Fibroblast of lung (primary cell): Measurements from ENCODE around the gene AQP5. TPM values are rescaled to one million over a fixed set of nuclear protein-coding genes. Genes with fewer than 3 reads are reported as not detected.

Experiments used
- DNase-seq, 2 donors: peaks; one replicate each; pipeline versions ENCODE4 v3.0.0 to v3.0.0-alpha.2; 2010; ENCODE audit warnings: low read depth in 2 of 2
- H2AFZ ChIP-seq: 2 replicates; pipeline ENCODE4 v1.5.1; 2012; ENCODE audit warnings: low read length, control low read depth, inconsistent platforms
- H3K27ac ChIP-seq: 2 replicates; pipeline ENCODE4 v1.5.1; 2011; ENCODE audit warnings: low read length, control low read depth; ENCODE audit not compliant: insufficient read depth
- H3K27me3 ChIP-seq: 2 replicates; pipeline ENCODE4 v1.5.1; 2011; ENCODE audit warnings: mild to moderate bottlenecking, low read length; ENCODE audit not compliant: control insufficient read depth, insufficient read depth
- H3K36me3 ChIP-seq: 2 replicates; pipeline ENCODE4 v1.5.1; 2011; ENCODE audit warnings: low read length; ENCODE audit not compliant: control insufficient read depth, insufficient read depth
- H3K4me1 ChIP-seq: 2 replicates; pipeline ENCODE4 v1.5.1; 2011; ENCODE audit warnings: low read length; ENCODE audit not compliant: control insufficient read depth, insufficient read depth; ENCODE audit errors: extremely low read depth
- H3K4me2 ChIP-seq: 2 replicates; pipeline ENCODE4 v1.5.1; 2011; ENCODE audit warnings: low read length, control low read depth; ENCODE audit not compliant: insufficient read depth; ENCODE audit errors: extremely low read depth
- H3K4me3 ChIP-seq, 4 experiments: fragments of 200-600 bp in 1 of 4; sonication (generic) in 1 of 4; replicated peaks in 1 of 4; 2 replicates each; pipeline ENCODE4 v1.5.1; 2011 to 2016; ENCODE audit warnings: low read length in 4 of 4, low read depth in 3 of 4, mild to moderate bottlenecking in 3 of 4, control low read depth in 2 of 4, inconsistent platforms in 1 of 4, mixed read lengths in 1 of 4; ENCODE audit not compliant: insufficient read depth in 1 of 4; ENCODE audit errors: control extremely low read depth in 1 of 4
- H3K79me2 ChIP-seq: 2 replicates; pipeline ENCODE4 v1.5.1; 2012; ENCODE audit warnings: mild to moderate bottlenecking, low read length, inconsistent platforms; ENCODE audit not compliant: control insufficient read depth, insufficient read depth
- H3K9ac ChIP-seq: 2 replicates; pipeline ENCODE4 v1.5.1; 2011; ENCODE audit warnings: mild to moderate bottlenecking, low read length, control low read depth; ENCODE audit not compliant: insufficient read depth
- H3K9me3 ChIP-seq: 2 replicates; pipeline ENCODE4 v1.5.1; 2012; ENCODE audit warnings: low read depth, low read length; ENCODE audit not compliant: control insufficient read depth, insufficient read depth
- H4K20me1 ChIP-seq: 2 replicates; pipeline ENCODE4 v1.5.1; 2011; ENCODE audit warnings: low read length; ENCODE audit not compliant: control insufficient read depth, insufficient read depth; ENCODE audit errors: extremely low read depth
- EZH2 ChIP-seq: IDR thresholded peaks from 2 replicates; pipeline ENCODE4 v1.5.1; 2012; ENCODE audit warnings: low read length, control low read depth, mild to moderate bottlenecking; ENCODE audit errors: missing control alignments
- polyA plus RNA-seq, 2 donors: library from polyadenylated mRNA; depleted of rRNA in 1 of 2; stranded (reverse) in 1 of 2; unstranded in 1 of 2; fragments of >200 nt; gene quantifications; 2 replicates each; pipeline ENCODE4 v1.2.1, GENCODE V29; 2011 to 2012; ENCODE audit warnings: missing spikeins in 1 of 2
- total RNA-seq: library from RNA; depleted of rRNA; stranded (reverse); fragments of >200 nt; gene quantifications from 2 replicates; pipeline ENCODE4 v1.2.1, GENCODE V29; 2014
- TF ChIP-seq, protein P1 (sequence below), 2 donors: IDR thresholded peaks in 1 of 2; conservative IDR thresholded peaks in 1 of 2; 1 replicate in 1 of 2; 2 replicates in 1 of 2; pipeline ENCODE4 v1.5.1; 2011 to 2012; ENCODE audit warnings: low read length in 2 of 2, control low read depth in 1 of 2, inconsistent platforms in 1 of 2, low read depth in 1 of 2, mild to moderate bottlenecking in 1 of 2

The AQP5 gene
- total and polyA plus RNA-seq, 2 donors (not counting 1 experiment from before 2014, with no cell fraction given) = not detected

- TF ChIP-seq EZH2 = no peak
- TF ChIP-seq, protein P1, sequence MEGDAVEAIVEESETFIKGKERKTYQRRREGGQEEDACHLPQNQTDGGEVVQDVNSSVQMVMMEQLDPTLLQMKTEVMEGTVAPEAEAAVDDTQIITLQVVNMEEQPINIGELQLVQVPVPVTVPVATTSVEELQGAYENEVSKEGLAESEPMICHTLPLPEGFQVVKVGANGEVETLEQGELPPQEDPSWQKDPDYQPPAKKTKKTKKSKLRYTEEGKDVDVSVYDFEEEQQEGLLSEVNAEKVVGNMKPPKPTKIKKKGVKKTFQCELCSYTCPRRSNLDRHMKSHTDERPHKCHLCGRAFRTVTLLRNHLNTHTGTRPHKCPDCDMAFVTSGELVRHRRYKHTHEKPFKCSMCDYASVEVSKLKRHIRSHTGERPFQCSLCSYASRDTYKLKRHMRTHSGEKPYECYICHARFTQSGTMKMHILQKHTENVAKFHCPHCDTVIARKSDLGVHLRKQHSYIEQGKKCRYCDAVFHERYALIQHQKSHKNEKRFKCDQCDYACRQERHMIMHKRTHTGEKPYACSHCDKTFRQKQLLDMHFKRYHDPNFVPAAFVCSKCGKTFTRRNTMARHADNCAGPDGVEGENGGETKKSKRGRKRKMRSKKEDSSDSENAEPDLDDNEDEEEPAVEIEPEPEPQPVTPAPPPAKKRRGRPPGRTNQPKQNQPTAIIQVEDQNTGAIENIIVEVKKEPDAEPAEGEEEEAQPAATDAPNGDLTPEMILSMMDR (conservative IDR thresholded peaks at IDR 0.05 in 1 of 2, IDR thresholded peaks at IDR 0.05 in 1 of 2; ENCODE audit: low read depth in 1 of 2, low read length in 2 of 2) = no peak
- no peak overlapping the region for H3K27ac ChIP-seq
- no peaks in the 10 kb centered on the region for H3K79me2 ChIP-seq
- H3K4me1 ChIP-seq = peaks cover 11% of the 10 kb centered on the region
- no peak overlapping the region for H3K9ac ChIP-seq
- no peaks in the 10 kb centered on the region for H4K20me1 ChIP-seq
- H2AFZ ChIP-seq = peak overlapping the region; percentile 39
- H3K4me2 ChIP-seq = peak overlapping the region; percentile 8
- H3K9me3 ChIP-seq = no peaks in the 10 kb centered on the region
- no peaks in the 10 kb centered on the region for H3K36me3 ChIP-seq
- H3K27me3 ChIP-seq = no peaks in the 10 kb centered on the region
- DNase-seq = no peak
- no peak overlapping the region for H3K4me3 ChIP-seq
These were observed 20.8 kb downstream of the AQP5 start for GRCh38 chr12:49982246-49983087.

- Histone ChIP-seq H3K27me3 (no peaks in the 10 kb centered on the region), H3K4me2 (no peak overlapping the region), H3K4me3 (peak overlapping the region in 1 of 4 experiments; percentile 22), H4K20me1 (no peaks in the 10 kb centered on the region), H3K27ac (peak overlapping the region; percentile 6), H2AFZ (peak overlapping the region; percentile 56), H3K36me3 (no peaks in the 10 kb centered on the region), H3K9ac (no peak overlapping the region), H3K79me2 (no peaks in the 10 kb centered on the region), H3K4me1 (peaks cover 11% of the 10 kb centered on the region), H3K9me3 (no peaks in the 10 kb centered on the region)
- DNase-seq = peak; percentile 85 to 87
- TF ChIP-seq EZH2 = no peak
- TF ChIP-seq, protein P1 (conservative IDR thresholded peaks at IDR 0.05 in 1 of 2, IDR thresholded peaks at IDR 0.05 in 1 of 2; ENCODE audit: low read depth in 1 of 2, low read length in 2 of 2) = no peak
These were observed 22.2 kb downstream of the AQP5 start for GRCh38 chr12:49983892-49984291.

DNA sequence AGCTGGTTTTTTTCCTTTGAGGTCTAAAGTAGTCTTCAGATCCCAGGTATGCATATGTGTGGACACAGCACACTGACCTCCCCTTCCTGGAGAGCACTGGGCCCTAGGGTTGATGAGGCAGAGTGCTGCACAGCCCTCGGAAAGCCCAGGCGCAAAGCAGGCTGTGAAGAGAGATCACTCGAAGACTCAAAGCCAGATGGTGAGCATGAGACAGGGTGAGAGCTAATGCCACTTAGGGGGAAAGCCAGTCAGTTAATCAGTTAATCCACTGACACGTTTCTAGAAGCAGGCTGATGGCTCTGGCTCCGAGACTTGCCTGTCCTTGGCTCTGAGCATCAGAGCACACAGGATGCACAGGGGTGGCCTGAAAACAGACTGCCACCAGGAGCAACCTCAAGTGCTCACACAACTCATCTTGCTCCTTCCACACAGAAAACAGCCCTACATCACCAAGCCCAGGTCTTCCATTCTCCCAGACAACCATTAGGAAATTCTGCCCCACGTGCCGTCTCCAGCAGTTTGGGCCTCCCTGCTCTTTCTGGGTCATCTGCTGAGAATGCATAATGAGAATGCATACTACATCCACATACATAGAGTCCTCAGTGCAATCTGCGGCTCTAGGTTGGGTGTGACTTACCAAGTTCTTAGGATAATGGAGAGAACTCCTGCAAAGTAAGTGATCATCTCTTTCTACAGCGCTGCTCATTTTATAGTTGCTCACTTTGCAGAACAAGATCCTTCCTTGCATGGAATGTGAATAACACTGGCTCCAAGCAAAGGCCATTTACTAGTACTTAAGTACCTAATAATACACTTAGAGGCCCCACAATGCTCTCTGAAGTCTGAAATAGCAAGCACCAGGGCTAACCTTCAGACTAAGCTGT lies 23.0 kb downstream of the AQP5 start:
- no peak overlapping the region for H3K4me2 ChIP-seq
- H3K79me2 ChIP-seq = no peaks in the 10 kb centered on the region
- peaks cover 11% of the 10 kb centered on the region for H3K4me1 ChIP-seq
- no peaks in the 10 kb centered on the region for H3K36me3 ChIP-seq
- DNase-seq = no peak
- H4K20me1 ChIP-seq = no peaks in the 10 kb centered on the region
- peak overlapping the region; percentile 6 for H3K27ac ChIP-seq
- H3K4me3 ChIP-seq = no peak overlapping the region
- H3K9me3 ChIP-seq = no peaks in the 10 kb centered on the region
- peak overlapping the region; percentile 21 for H2AFZ ChIP-seq
- TF ChIP-seq, protein P1 (conservative IDR thresholded peaks at IDR 0.05 in 1 of 2, IDR thresholded peaks at IDR 0.05 in 1 of 2; ENCODE audit: low read depth in 1 of 2, low read length in 2 of 2) = no peak
- TF ChIP-seq EZH2 = no peak
- H3K27me3 ChIP-seq = no peaks in the 10 kb centered on the region
- H3K9ac ChIP-seq = no peak overlapping the region
